SU-DHL-6 (cell line): ENCODE data around the gene PDE4D.

Experiments
- H2AFZ ChIP-seq: fragments of 200-600 bp; sonication (generic); 2 replicates; pipeline ENCODE4 v1.6.1; 2014; ENCODE audit warnings: low read depth, mild to moderate bottlenecking, moderate library complexity, mixed read lengths, antibody characterized with exemption, low read length; ENCODE audit not compliant: severe bottlenecking
- H3F3A ChIP-seq: fragments of 200-600 bp; shearing (Covaris generic); 2 replicates; pipeline ENCODE4 v1.6.0; 2016; ENCODE audit warnings: antibody characterized with exemption, mild to moderate bottlenecking; ENCODE audit not compliant: insufficient read depth
- H3K27ac ChIP-seq: fragments of 200-600 bp; sonication (generic); 2 replicates; pipeline ENCODE4 v1.5.1; 2016; ENCODE audit warnings: low read depth, mild to moderate bottlenecking, low read length, moderate library complexity, mixed read lengths
- H3K27me3 ChIP-seq: fragments of 200-600 bp; sonication (generic), shearing (Covaris generic); 2 replicates; pipeline ENCODE4 v1.6.0; 2014; ENCODE audit warnings: mild to moderate bottlenecking, low read length
- H3K36me3 ChIP-seq: fragments of 200-600 bp; sonication (generic); 2 replicates; pipeline ENCODE4 v1.6.1; 2014; ENCODE audit warnings: mild to moderate bottlenecking, low read length, mixed read lengths
- H3K4me2 ChIP-seq: fragments of 300-600, 200-600 bp; shearing (Covaris generic), sonication (generic); 2 replicates; pipeline ENCODE4 v1.6.0; 2014; ENCODE audit warnings: low read length, low read depth, mild to moderate bottlenecking; ENCODE audit not compliant: poor library complexity, severe bottlenecking
- H3K4me3 ChIP-seq: fragments of 200-600 bp; sonication (generic); 2 replicates; pipeline ENCODE4 v1.5.1; 2014; ENCODE audit warnings: antibody characterized with exemption, low read length, mild to moderate bottlenecking, mixed read lengths; ENCODE audit not compliant: insufficient read depth, poor library complexity, severe bottlenecking
- H3K79me2 ChIP-seq: fragments of 200-600 bp; sonication (generic); 2 replicates; pipeline ENCODE4 v1.6.1; 2014; ENCODE audit warnings: mild to moderate bottlenecking, low read length, moderate library complexity; ENCODE audit not compliant: insufficient read depth
- H3K9ac ChIP-seq: fragments of 200-600 bp; sonication (generic); 2 replicates; pipeline ENCODE4 v1.7.0; 2014; ENCODE audit warnings: mild to moderate bottlenecking, low read length
- H3K9me2 ChIP-seq: fragments of 200-600 bp; sonication (generic); replicated peaks from 2 replicates; pipeline ENCODE4 v1.6.1; 2014; ENCODE audit warnings: low read length; ENCODE audit not compliant: insufficient read depth
- H3K9me3 ChIP-seq: fragments of 200-600 bp; sonication (generic); 2 replicates; pipeline ENCODE4 v1.6.1; 2014; ENCODE audit warnings: low read length, mixed read lengths; ENCODE audit not compliant: insufficient read depth
- H4K20me1 ChIP-seq: fragments of 200-600 bp; sonication (generic); 2 replicates; pipeline ENCODE4 v1.6.1; 2014; ENCODE audit warnings: low read depth, mild to moderate bottlenecking, antibody characterized with exemption, low read length, moderate library complexity, mixed read lengths
- CTCF ChIP-seq: fragments of 200-600 bp; sonication (generic); IDR thresholded peaks from one replicate; pipeline ENCODE4 v1.5.1; 2017; ENCODE audit warnings: antibody characterized with exemption, mild to moderate bottlenecking, low read length, moderate library complexity; ENCODE audit not compliant: insufficient read depth, poor library complexity, severe bottlenecking
- EZH2phosphoT487 ChIP-seq: fragments of 200-600 bp; sonication (generic), shearing (Covaris generic); conservative IDR thresholded peaks from 2 replicates; pipeline ENCODE4 v1.6.1; 2018; ENCODE audit warnings: mild to moderate bottlenecking, antibody characterized with exemption, low read length, moderate library complexity, mixed read lengths

PDE4D gene

GRCh38 chr5:59744531-59744992, 149.0 kb downstream of the PDE4D start:
- TF ChIP-seq EZH2phosphoT487 (no peak), CTCF (no peak)
- no peak overlapping the region for H3K9ac ChIP-seq
- H3K79me2 ChIP-seq: no peaks in the 10 kb centered on the region
- H3K4me3 ChIP-seq: no peak overlapping the region
- H3F3A ChIP-seq: no peaks in the 10 kb centered on the region
- H3K9me3 ChIP-seq: no peaks in the 10 kb centered on the region
- H3K4me2 ChIP-seq: no peak overlapping the region
- no peaks in the 10 kb centered on the region for H3K27me3 ChIP-seq
- no peaks in the 10 kb centered on the region for H3K9me2 ChIP-seq
- H4K20me1 ChIP-seq: no peaks in the 10 kb centered on the region
- H3K27ac ChIP-seq: no peak overlapping the region
- H3K36me3 ChIP-seq: no peaks in the 10 kb centered on the region
- H2AFZ ChIP-seq: no peak overlapping the region

GRCh38 chr5:59741599-59741998, 151.9 kb downstream of the PDE4D start:
- H3K27ac ChIP-seq: no peak overlapping the region
- no peaks in the 10 kb centered on the region for H3F3A ChIP-seq
- TF ChIP-seq CTCF (no peak), EZH2phosphoT487 (no peak)
- no peaks in the 10 kb centered on the region for H3K9me2 ChIP-seq
- H4K20me1 ChIP-seq: 0 out of 2 replicates have a peak, but pooled peaks cover 4% of the 10 kb centered on the region
- no peak overlapping the region for H3K9ac ChIP-seq
- no peaks in the 10 kb centered on the region for H3K36me3 ChIP-seq
- H3K9me3 ChIP-seq: no peaks in the 10 kb centered on the region
- no peak overlapping the region for H2AFZ ChIP-seq
- no peaks in the 10 kb centered on the region for H3K27me3 ChIP-seq
- no peak overlapping the region for H3K4me2 ChIP-seq
- no peaks in the 10 kb centered on the region for H3K79me2 ChIP-seq
- no peak overlapping the region for H3K4me3 ChIP-seq

- no peak overlapping the region for H3K4me3 ChIP-seq
- H3K9me3 ChIP-seq: no peaks in the 10 kb centered on the region
- H3K4me2 ChIP-seq: no peak overlapping the region
- H3K9me2 ChIP-seq: no peaks in the 10 kb centered on the region
- H3K27ac ChIP-seq: no peak overlapping the region
- H3K79me2 ChIP-seq: no peaks in the 10 kb centered on the region
- H3K9ac ChIP-seq: no peak overlapping the region
- no peak overlapping the region for H2AFZ ChIP-seq
- 0 out of 2 replicates have a peak, but pooled peaks cover 4% of the 10 kb centered on the region for H4K20me1 ChIP-seq
- no peaks in the 10 kb centered on the region for H3F3A ChIP-seq
- no peak for TF ChIP-seq CTCF
- no peak for TF ChIP-seq EZH2phosphoT487
- no peaks in the 10 kb centered on the region for H3K36me3 ChIP-seq
- no peaks in the 10 kb centered on the region for H3K27me3 ChIP-seq
These were observed 155.5 kb downstream of the PDE4D start for GRCh38 chr5:59738024-59738423.

GRCh38 chr5:59732806-59733205, 160.7 kb downstream of the PDE4D start:
- Histone ChIP-seq H3K27ac (no peak overlapping the region), H3F3A (no peaks in the 10 kb centered on the region)
- no peak for TF ChIP-seq CTCF
- no peak for TF ChIP-seq EZH2phosphoT487

More at GRCh38 chr5:59732806-59733205, 160.7 kb downstream of the PDE4D start:
- H3K79me2 ChIP-seq: no peaks in the 10 kb centered on the region
- no peak overlapping the region for H3K4me2 ChIP-seq
- no peaks in the 10 kb centered on the region for H3K27me3 ChIP-seq
- 0 out of 2 replicates have a peak, but pooled peaks cover under 1% of the 10 kb centered on the region for H4K20me1 ChIP-seq
- no peaks in the 10 kb centered on the region for H3K36me3 ChIP-seq
- H2AFZ ChIP-seq: no peak overlapping the region
- H3K9me2 ChIP-seq: no peaks in the 10 kb centered on the region
- H3K9me3 ChIP-seq: no peaks in the 10 kb centered on the region
- no peak overlapping the region for H3K9ac ChIP-seq
- no peak overlapping the region for H3K4me3 ChIP-seq
